Measurements from ENCODE around the gene TGM1. TPM values are rescaled to one million over a fixed set of nuclear protein-coding genes. Genes with fewer than 3 reads are reported as not detected.
A peak's percentile ranks its signal among the peaks of the same experiment; 100 is the strongest.

TGM1 gene
- total RNA-seq, 4 donors from 2014 or later, result 1.2 to 11.3 (median 5.9) TPM

GRCh38 chr14:24235804-24236688 is 26.9 kb downstream of the TGM1 start:
- peaks cover 0 to 46% (median 8%) of the 10 kb centered on the region in 4 donors for H3K4me1 ChIP-seq
- H3K27me3 ChIP-seq, result no peaks in the 10 kb centered on the region
- H3K27ac ChIP-seq, result no peak overlapping the region
- no peak for TF ChIP-seq POLR2A (IDR thresholded peaks at IDR 0.05)
- TF ChIP-seq, protein P1, sequence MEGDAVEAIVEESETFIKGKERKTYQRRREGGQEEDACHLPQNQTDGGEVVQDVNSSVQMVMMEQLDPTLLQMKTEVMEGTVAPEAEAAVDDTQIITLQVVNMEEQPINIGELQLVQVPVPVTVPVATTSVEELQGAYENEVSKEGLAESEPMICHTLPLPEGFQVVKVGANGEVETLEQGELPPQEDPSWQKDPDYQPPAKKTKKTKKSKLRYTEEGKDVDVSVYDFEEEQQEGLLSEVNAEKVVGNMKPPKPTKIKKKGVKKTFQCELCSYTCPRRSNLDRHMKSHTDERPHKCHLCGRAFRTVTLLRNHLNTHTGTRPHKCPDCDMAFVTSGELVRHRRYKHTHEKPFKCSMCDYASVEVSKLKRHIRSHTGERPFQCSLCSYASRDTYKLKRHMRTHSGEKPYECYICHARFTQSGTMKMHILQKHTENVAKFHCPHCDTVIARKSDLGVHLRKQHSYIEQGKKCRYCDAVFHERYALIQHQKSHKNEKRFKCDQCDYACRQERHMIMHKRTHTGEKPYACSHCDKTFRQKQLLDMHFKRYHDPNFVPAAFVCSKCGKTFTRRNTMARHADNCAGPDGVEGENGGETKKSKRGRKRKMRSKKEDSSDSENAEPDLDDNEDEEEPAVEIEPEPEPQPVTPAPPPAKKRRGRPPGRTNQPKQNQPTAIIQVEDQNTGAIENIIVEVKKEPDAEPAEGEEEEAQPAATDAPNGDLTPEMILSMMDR (IDR thresholded peaks at IDR 0.05), result no peak
- no peak for DNase-seq
- peaks cover 0 to 59% (median 0%) of the 10 kb centered on the region in 3 donors for H3K36me3 ChIP-seq
- H3K9me3 ChIP-seq, result no peaks in the 10 kb centered on the region
- no peak overlapping the region for H3K4me3 ChIP-seq

DNA sequence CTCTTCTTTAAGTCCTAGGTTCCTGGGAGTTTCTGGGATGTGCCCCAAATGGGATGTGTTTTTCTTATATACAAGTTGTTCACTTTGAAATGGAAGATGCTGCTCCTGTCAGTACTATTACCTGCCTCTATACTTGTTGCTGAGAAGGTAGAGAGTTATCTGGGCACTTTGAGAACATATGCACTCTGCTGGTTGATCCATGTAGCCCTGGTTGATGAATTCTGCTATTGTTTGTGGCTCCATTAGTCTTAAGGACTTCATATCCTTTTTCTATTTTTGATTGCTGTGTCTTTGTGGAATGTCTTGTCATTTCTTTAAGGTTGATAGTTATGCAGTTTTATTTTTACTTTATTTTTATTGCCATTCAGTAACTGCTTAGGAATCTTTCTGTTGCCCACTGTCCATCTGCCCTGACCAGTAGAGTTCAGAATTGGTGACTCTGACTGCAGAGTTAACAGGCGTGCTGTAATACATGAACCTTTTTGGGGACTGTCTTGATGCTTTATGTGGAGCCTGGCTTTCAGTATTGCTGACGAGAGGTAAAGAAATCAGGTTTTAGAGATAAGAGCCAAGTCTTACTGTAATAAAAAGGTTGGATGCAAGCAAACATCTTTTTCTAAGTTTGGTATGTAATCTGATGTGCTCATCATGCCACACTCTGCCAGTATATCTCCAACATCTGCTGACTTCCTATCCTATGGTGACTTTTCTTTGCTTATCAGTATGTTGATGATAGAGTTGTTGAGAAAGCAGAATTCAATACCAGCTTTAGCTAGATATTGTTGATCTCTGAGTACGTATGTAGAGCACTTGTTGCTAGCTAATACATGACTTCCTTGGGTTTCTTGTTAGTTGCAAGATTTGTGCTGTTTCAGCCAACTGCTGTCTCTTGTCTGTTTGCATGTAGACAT is 28.6 kb downstream of the TGM1 start:
- no peak overlapping the region for H3K27ac ChIP-seq
- peaks cover 0 to 42% (median 0%) of the 10 kb centered on the region in 3 donors for H3K36me3 ChIP-seq
- H3K27me3 ChIP-seq, result no peaks in the 10 kb centered on the region
- DNase-seq, result no peak
- TF ChIP-seq, protein P1 (IDR thresholded peaks at IDR 0.05), result no peak
- no peak for TF ChIP-seq POLR2A (IDR thresholded peaks at IDR 0.05)
- H3K9me3 ChIP-seq, result no peaks in the 10 kb centered on the region
- no peak overlapping the region for H3K4me3 ChIP-seq
- peaks cover 0 to 34% (median 4%) of the 10 kb centered on the region in 4 donors for H3K4me1 ChIP-seq

DNA sequence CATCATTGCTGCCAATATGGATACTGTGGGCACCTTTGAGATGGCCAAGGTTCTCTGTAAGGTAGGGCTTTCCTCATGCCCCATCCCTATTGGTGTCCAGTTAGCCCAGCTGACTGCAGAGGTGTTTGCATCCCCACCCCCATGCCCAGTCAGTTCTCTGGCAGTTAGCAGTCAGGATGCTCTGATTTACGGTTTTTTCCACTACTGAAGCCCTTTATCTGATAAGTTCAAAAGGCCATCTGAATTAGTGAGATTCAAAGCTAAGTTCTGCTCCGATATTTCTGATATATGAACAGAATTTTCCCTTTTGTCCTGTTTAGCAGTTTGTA is 29.5 kb downstream of the TGM1 start:
- H3K4me3 ChIP-seq, result peak overlapping the region in 3 of 4 donors; percentile 73 to 95 (median 82)
- H3K4me1 ChIP-seq, result peaks cover 0 to 26% (median 4%) of the 10 kb centered on the region in 4 donors
- H3K9me3 ChIP-seq, result no peaks in the 10 kb centered on the region
- TF ChIP-seq, protein P1 (IDR thresholded peaks at IDR 0.05), result no peak
- TF ChIP-seq POLR2A (IDR thresholded peaks at IDR 0.05), result no peak
- no peaks in the 10 kb centered on the region for H3K27me3 ChIP-seq
- peaks cover 0 to 33% (median 0%) of the 10 kb centered on the region in 3 donors for H3K36me3 ChIP-seq
- peak overlapping the region in 3 of 4 donors; percentile 81 to 94 (median 93) for H3K27ac ChIP-seq
- DNase-seq, result no peak

DNA sequence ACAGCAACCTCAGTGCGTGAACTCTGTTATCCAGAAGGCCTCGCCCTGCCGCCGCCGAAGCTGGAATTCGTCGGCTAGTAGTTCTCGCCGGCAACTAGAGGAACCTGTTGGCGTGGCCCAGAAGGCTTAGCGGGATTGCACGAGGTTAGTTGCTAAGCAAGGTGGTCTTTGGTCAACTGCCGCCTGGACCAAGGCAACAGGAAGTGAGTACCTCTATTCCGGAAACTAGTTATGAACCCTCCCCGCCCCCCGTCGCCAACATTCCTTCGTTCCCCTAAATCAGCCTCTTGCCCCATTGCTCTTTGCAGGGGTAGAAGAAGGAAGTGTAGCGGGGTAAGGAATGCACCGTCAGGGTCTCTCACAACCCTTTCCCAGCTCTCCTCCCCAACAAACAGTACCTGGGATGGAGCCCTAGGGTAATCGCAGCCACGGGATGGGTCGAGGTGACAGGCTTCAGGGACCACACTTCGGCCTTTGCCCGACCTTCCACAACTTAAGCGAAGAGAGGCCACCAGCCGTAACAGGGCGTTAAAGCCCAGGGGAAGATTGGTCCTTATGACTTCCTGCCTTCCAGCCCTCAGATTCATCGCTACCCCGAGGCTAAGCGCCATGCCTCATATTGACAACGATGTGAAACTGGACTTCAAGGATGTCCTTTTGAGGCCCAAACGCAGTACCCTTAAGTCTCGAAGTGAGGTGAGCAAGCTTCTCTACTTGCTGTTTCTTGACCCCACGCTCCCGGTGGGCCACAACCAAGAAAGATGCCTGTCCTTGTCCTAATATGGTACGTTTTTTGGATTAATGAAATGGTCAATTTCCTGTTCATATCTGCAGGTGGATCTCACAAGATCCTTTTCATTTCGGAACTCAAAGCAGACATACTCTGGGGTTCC is 30.1 kb downstream of the TGM1 start, which contains the start of gene GMPR2:
TSS of gene GMPR2 (plus strand) at position 285 of the 893 bp plus-strand sequence. CDS start at position 610, 325 bp downstream.
- Histone ChIP-seq H3K9me3 (no peaks in the 10 kb centered on the region), H3K4me3 (peak within 1 kb of the TSS; percentile 64 to 95 (median 78)), H3K36me3 (peaks cover 0 to 27% (median 0%) of the 10 kb centered on the region in 3 donors), H3K27me3 (no peaks in the 10 kb centered on the region), H3K27ac (peak within 1 kb of the TSS; percentile 80 to 94 (median 87)), H3K4me1 (peaks cover 0 to 24% (median 4%) of the 10 kb centered on the region in 4 donors)
- peak in 1 of 2 donors; percentile 18 for TF ChIP-seq POLR2A (IDR thresholded peaks at IDR 0.05)
- TF ChIP-seq, protein P1 (IDR thresholded peaks at IDR 0.05), result no peak
- DNase-seq, result peak in 1 of 3 donors; percentile 75

Measured in Peyer's patch (tissue), 4 donors.